Measurements from ENCODE around the gene S100A7A.

- TF ChIP-seq CTCF (IDR thresholded peaks at IDR 0.05) (no peak), POLR2A (IDR thresholded peaks at IDR 0.05) (no peak)
These were observed 16.8 kb upstream of the S100A7A start for GRCh38 chr1:153399401-153400055.

All from Peyer's patch (tissue), 4 donors.